ENCODE data around the gene MEIS1.

MEIS1 gene

GRCh38 chr2:66443979-66444861, 9.3 kb downstream of the MEIS1 start:
- DNase-seq (ENCODE audit: low read depth in 2 of 3, low spot score in 2 of 3) = no peak

- DNase-seq (ENCODE audit: low read depth in 2 of 3, low spot score in 2 of 3) = no peak
These were observed 10.4 kb downstream of the MEIS1 start for GRCh38 chr2:66445076-66445924.

GRCh38 chr2:66445925-66446871, 11.3 kb downstream of the MEIS1 start:
- no peak for DNase-seq (ENCODE audit: low read depth in 2 of 3, low spot score in 2 of 3)

- no peak for DNase-seq (ENCODE audit: low read depth in 2 of 3, low spot score in 2 of 3)
These were observed 12.0 kb downstream of the MEIS1 start for GRCh38 chr2:66446941-66447340.

GRCh38 chr2:66447677-66448076, 12.8 kb downstream of the MEIS1 start:
- DNase-seq (ENCODE audit: low read depth in 2 of 3, low spot score in 2 of 3) = no peak

- no peak for DNase-seq (ENCODE audit: low read depth in 2 of 3, low spot score in 2 of 3)
These were observed 13.4 kb downstream of the MEIS1 start for GRCh38 chr2:66448136-66448991.

- no peak for DNase-seq (ENCODE audit: low read depth in 2 of 3, low spot score in 2 of 3)
These were observed 17.3 kb downstream of the MEIS1 start for GRCh38 chr2:66452214-66452613.

GRCh38 chr2:66452917-66453316, 18.0 kb downstream of the MEIS1 start:
- no peak for DNase-seq (ENCODE audit: low read depth in 2 of 3, low spot score in 2 of 3)

- DNase-seq (ENCODE audit: low read depth in 2 of 3, low spot score in 2 of 3) = no peak
These were observed 20.6 kb downstream of the MEIS1 start for GRCh38 chr2:66455490-66455889.

GRCh38 chr2:66456183-66457041, 21.5 kb downstream of the MEIS1 start:
- DNase-seq (ENCODE audit: low read depth in 2 of 3, low spot score in 2 of 3) = no peak

GRCh38 chr2:66457545-66457944, 22.6 kb downstream of the MEIS1 start:
- no peak for DNase-seq (ENCODE audit: low read depth in 2 of 3, low spot score in 2 of 3)

GRCh38 chr2:66460031-66460430, 25.1 kb downstream of the MEIS1 start:
- no peak for DNase-seq (ENCODE audit: low read depth in 2 of 3, low spot score in 2 of 3)

GRCh38 chr2:66461001-66461663, 26.2 kb downstream of the MEIS1 start:
- DNase-seq (ENCODE audit: low read depth in 2 of 3, low spot score in 2 of 3) = no peak

GRCh38 chr2:66461664-66462500, 27.0 kb downstream of the MEIS1 start:
- no peak for DNase-seq (ENCODE audit: low read depth in 2 of 3, low spot score in 2 of 3)

- no peak for DNase-seq (ENCODE audit: low read depth in 2 of 3, low spot score in 2 of 3)
These were observed 27.5 kb downstream of the MEIS1 start for GRCh38 chr2:66462501-66462825.

- DNase-seq (ENCODE audit: low read depth in 2 of 3, low spot score in 2 of 3) = no peak
These were observed 28.4 kb downstream of the MEIS1 start for GRCh38 chr2:66463206-66463755.

- no peak for DNase-seq (ENCODE audit: low read depth in 2 of 3, low spot score in 2 of 3)
These were observed 30.2 kb downstream of the MEIS1 start for GRCh38 chr2:66464930-66465637.

All from activated CD8-positive, alpha-beta memory T cell treated with anti-CD3 and anti-CD28 coated beads for 48 hours (primary cell).